Mesodermal cell (in vitro differentiated cells): ENCODE results near the gene IMMP2L.

Source experiments
- H3K27ac ChIP-seq: 2 replicates; pipeline ENCODE4 v1.7.0; 2013; ENCODE audit warnings: mild to moderate bottlenecking, low read depth, low read length, moderate library complexity; ENCODE audit not compliant: severe bottlenecking
- H3K36me3 ChIP-seq: 2 replicates; pipeline ENCODE4 v1.7.1; 2013; ENCODE audit warnings: mild to moderate bottlenecking, low read length, moderate library complexity; ENCODE audit not compliant: control insufficient read depth, insufficient read depth
- H3K4me1 ChIP-seq: one replicate; pipeline ENCODE4 v1.7.1; 2013; ENCODE audit warnings: mild to moderate bottlenecking, low read length; ENCODE audit not compliant: insufficient read depth, control insufficient read depth, poor library complexity, severe bottlenecking
- H3K4me3 ChIP-seq: 2 replicates; pipeline ENCODE4 v1.7.0; 2013; ENCODE audit warnings: low read length, control low read depth, mild to moderate bottlenecking; ENCODE audit not compliant: insufficient read depth, poor library complexity, severe bottlenecking; ENCODE audit errors: extremely low read depth
- H3K9me3 ChIP-seq: 2 replicates; pipeline ENCODE4 v1.7.1; 2013; ENCODE audit warnings: mild to moderate bottlenecking, low read length, moderate library complexity; ENCODE audit not compliant: control insufficient read depth
- WGBS, 2 experiments: methylation state at CpG; one replicate each; pipeline ENCODE4 v1.1.5; 2013; ENCODE audit warnings: missing lambda C conversion rate in 2 of 2; ENCODE audit not compliant: insufficient coverage in 2 of 2; 5-methylcytosine and 5-hydroxymethylcytosine counted together

IMMP2L gene

DNA sequence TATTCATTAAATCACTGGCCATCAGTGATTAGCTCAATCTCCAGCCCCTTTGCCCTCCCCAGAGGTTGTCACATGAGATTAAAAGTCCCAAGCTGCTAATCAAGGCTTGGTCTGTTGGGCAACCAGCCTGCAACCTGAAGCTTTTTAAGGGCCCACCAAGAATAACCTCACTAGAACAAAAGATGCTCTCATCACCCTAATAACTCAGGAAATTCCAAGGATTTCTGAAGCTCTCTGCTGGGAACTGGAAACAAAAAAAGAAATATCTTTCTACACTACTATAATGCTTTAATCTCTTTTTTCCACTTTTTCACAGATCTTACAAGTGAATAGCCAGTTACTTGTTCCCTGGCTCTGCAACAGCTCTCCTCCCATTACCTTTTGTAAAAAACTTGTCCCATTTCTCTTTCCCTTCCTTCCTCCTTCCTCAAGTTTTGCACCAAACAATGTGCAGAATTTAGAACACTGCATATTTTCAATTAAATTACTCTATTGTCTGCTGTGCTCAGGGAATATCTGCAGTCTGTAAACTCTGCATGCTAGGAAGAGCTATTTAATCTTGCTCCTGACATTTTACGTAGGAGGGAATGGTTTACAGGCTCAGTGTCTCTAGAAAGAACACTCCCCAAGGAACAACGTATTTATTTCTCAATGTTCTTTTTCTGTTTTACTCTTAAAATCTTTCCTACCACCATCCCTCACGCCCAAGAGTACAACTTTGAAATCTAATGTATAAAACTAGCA, 169.1 kb downstream of the IMMP2L start:
- H3K27ac ChIP-seq, result peak overlapping the region; percentile 88
- WGBS, 2 experiments, result 70% methylated on average over 2 of the region's 3 CpGs; no CpG with 5 or more reads in 1 of the 2 experiments

DNA sequence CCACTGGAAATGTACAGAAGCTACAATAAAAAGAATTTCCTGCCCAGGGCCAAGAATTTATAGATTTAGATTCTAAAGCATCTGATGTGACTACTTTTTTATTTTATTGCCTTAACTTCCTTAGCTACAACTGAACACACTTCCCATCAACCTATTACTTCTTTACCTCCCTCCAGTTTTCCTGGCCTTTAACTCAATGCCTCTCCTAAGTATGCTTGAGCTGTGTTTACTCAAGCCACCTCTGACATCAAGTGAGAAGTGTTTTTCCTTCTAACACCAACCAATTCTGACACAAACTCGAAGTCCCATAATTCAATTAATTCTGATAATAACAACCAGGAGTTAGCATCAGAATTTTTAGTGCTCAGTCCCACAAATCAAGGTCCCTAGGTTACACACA, 170.0 kb downstream of the IMMP2L start:
- Histone ChIP-seq H3K4me3 (no peak overlapping the region), H3K9me3 (no peaks in the 10 kb centered on the region), H3K36me3 (no peaks in the 10 kb centered on the region), H3K27ac (peak overlapping the region; percentile 88), H3K4me1 (peaks cover 6% of the 10 kb centered on the region)
- 80 to 86% methylated on average over 1 of the region's 1 CpG for WGBS, 2 experiments

More for the DNA sequence above, 169.1 kb downstream of the IMMP2L start:
- H3K36me3 ChIP-seq, result no peaks in the 10 kb centered on the region
- no peak overlapping the region for H3K4me3 ChIP-seq
- no peaks in the 10 kb centered on the region for H3K9me3 ChIP-seq
- peaks cover 6% of the 10 kb centered on the region for H3K4me1 ChIP-seq

DNA sequence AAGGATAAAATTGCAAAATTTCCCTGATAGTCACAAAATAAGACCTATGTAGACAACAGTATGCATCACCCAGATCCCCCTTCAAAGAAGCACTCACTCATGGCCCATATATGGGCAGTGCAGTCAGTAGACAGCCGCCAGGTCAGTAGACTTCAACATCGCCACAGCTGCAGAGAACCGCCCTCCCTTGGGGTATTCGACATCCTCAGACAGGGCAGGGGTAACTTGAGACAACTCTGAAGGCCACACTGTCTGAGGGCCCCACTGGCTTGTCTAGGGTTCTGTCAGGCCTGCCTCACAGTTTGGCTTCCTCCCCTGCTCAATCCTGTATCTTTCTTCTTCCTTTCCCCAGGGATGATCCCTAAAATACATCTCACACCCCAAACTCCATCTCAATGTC, 172.3 kb downstream of the IMMP2L start:
- H3K4me1 ChIP-seq, result peaks cover 6% of the 10 kb centered on the region
- no peak overlapping the region for H3K27ac ChIP-seq
- H3K9me3 ChIP-seq, result no peaks in the 10 kb centered on the region
- WGBS, 2 experiments, result 89 to 91% methylated on average over 4 of the region's 4 CpGs
- no peaks in the 10 kb centered on the region for H3K36me3 ChIP-seq
- H3K4me3 ChIP-seq, result no peak overlapping the region

DNA sequence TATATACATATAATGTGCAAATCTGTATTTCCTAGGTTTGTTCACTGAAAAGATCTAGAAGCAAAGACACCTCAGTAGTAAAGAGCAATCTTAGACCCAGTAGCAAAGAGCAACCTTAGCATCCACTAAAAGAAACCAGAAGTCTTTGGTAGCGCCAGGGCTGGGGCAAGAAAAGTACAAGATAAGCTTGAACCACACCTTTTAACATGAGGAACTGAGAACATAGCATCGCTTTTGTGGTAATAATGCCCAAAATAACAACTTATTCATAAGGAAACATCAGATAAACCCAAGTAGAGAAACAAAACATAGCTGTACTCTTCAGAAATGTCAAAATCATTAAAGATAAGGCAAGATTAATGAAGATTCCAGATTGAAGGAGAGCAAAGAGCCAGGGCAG, 173.4 kb downstream of the IMMP2L start:
- Histone ChIP-seq H3K27ac (no peak overlapping the region), H3K4me1 (peaks cover 6% of the 10 kb centered on the region), H3K4me3 (no peak overlapping the region), H3K36me3 (no peaks in the 10 kb centered on the region), H3K9me3 (no peaks in the 10 kb centered on the region)
- 75 to 83% methylated on average over 1 of the region's 2 CpGs for WGBS, 2 experiments

DNA sequence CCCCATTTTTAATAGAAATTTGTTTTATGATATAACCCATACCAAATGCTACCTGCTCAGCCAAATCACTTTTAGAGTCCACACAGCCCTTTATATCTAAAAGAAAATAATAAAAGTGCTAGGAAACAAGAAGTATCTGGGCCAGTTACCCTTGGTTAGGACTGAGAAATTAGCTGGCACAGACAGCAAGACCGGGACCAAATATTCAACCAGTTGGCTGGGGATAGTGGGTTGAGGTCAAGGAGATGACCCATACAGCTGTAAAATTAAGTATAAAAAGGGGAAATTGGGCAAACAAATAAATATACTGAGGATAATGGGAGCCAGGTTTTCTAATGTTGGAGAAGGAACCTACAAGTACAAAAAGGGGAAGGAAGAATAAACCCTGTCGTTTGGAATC, 174.3 kb downstream of the IMMP2L start:
- Histone ChIP-seq H3K36me3 (no peaks in the 10 kb centered on the region), H3K9me3 (no peaks in the 10 kb centered on the region), H3K27ac (no peak overlapping the region), H3K4me1 (peaks cover 6% of the 10 kb centered on the region), H3K4me3 (no peak overlapping the region)
- 93 to 100% methylated on average over 1 of the region's 2 CpGs for WGBS, 2 experiments

DNA sequence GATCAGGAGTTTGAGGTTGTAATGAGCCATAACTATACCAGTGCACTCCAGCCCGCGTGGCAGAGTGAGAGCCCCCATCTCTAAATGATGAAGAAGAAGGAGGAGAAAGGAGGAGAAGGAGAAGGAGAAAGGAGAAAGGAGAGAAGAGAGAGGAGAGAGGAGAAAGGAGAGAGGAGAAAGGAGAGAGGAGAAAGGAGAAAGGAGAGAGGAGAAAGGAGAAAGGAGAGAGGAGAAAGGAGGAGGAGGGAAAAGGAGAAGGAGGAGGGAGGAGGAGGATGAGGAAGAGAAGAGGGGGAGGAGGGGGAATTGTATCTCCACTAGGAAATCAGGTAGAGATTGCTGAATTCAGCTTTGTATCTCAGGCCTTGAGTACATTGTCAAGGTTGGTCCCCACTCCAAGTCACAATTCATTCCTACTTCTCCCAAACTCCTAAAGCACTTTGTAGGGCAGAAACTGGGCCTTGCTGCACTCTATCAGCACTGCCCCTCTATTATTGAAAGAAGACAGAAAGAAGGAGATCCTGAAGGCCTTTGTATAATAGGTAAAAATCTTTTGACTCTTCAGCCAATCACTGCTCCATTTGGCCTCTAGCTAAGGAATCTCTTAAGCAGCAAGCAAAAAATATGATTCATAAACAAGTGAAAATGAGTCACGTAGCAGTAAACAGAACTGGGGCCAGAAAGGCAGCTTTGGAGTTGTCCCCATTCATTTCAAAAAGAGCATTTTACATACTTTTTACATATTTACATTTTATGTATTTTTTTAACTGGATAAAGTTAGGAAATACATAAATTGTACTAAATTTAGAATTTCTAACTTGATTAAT, 178.0 kb downstream of the IMMP2L start:
- H3K27ac ChIP-seq, result no peak overlapping the region
- no peaks in the 10 kb centered on the region for H3K4me1 ChIP-seq
- 80 to 100% methylated on average over 2 of the region's 3 CpGs for WGBS, 2 experiments
- no peaks in the 10 kb centered on the region for H3K36me3 ChIP-seq
- no peaks in the 10 kb centered on the region for H3K9me3 ChIP-seq
- no peak overlapping the region for H3K4me3 ChIP-seq

DNA sequence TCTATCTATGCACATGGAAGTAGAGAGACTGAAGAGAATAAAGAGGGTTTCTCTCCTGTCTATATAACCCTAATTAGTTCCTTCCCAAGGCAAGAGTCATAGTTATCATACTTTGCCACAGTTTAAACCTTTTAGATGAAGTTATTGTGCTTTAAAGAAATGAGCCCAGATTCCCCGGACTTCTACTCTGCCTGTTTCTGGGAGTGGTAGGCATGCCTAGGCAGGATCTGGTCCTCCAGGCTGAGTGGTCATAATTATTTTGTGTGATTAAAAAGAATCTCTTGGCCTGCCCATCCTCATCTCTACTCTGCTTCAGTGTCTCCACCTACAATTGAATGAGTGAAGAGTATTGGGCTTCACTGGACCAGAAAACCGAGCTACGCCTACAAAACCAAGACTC, 179.2 kb downstream of the IMMP2L start:
- 100% methylated on average over 2 of the region's 3 CpGs for WGBS, 2 experiments
- no peak overlapping the region for H3K27ac ChIP-seq
- no peaks in the 10 kb centered on the region for H3K36me3 ChIP-seq
- no peaks in the 10 kb centered on the region for H3K4me1 ChIP-seq
- no peaks in the 10 kb centered on the region for H3K9me3 ChIP-seq
- H3K4me3 ChIP-seq, result no peak overlapping the region

DNA sequence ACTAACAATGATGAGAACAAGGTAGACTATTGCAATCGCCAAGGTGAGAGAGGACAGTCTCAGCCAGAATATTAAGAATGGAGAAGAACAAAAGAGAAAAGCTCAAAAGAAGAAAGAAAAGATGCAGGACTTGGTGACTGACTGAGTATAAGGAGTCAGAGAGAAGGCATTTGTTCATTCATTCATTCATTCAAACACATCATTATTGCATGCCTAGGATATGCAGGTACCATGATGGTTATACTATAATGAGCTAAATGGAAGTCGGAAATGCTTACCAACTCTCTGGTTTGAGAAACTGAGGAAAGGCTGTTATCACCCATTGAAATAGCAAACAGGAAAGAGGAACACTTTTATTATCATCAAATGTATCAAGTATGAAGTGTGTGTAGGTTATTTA, 180.7 kb downstream of the IMMP2L start:
- H3K9me3 ChIP-seq, result no peaks in the 10 kb centered on the region
- no peak overlapping the region for H3K27ac ChIP-seq
- no peaks in the 10 kb centered on the region for H3K36me3 ChIP-seq
- WGBS, 2 experiments, result 100% methylated on average over 1 of the region's 2 CpGs
- no peaks in the 10 kb centered on the region for H3K4me1 ChIP-seq
- H3K4me3 ChIP-seq, result no peak overlapping the region

DNA sequence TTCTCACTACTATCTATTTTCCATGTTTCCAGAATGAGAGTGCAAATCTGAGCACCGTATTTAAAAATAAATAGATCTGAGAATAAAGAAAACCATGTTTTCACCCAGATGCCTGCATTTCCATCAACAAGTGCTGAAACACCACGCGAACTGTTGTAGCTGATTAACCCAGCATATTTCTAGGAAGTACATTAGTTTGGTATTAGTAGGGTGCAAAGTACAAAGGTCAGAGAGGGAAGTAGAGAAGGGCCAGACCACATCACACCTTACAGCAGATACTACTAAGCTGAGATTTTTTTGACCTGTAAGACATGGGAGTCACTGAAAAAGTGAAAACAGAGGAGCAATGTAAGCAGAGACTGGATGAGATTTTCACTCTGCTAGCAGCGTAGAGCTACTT, 181.3 kb downstream of the IMMP2L start:
- Histone ChIP-seq H3K9me3 (no peaks in the 10 kb centered on the region), H3K4me3 (no peak overlapping the region), H3K4me1 (no peaks in the 10 kb centered on the region), H3K27ac (no peak overlapping the region), H3K36me3 (no peaks in the 10 kb centered on the region)
- 83 to 100% methylated on average over 1 of the region's 4 CpGs for WGBS, 2 experiments

DNA sequence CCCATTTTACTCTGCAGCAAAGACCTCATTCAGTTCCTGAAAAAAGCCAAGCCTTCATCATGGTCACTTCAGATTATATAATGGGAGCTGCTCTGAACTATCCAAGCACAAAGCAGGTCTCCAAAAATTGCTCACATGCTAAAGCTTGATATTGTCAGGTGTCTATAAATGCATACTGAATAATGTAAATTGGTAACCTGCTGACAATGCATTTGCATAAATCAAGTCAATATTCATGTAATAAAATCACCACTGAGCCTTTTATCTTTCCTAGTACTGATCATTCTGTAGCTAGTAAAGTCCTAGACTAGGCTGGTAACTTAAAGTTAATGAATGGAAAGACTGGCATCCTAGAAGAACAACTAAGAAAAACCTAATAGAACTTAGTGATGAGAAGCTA, 188.3 kb downstream of the IMMP2L start:
- Histone ChIP-seq H3K36me3 (no peaks in the 10 kb centered on the region), H3K9me3 (no peaks in the 10 kb centered on the region), H3K27ac (no peak overlapping the region), H3K4me3 (no peak overlapping the region), H3K4me1 (no peaks in the 10 kb centered on the region)

DNA sequence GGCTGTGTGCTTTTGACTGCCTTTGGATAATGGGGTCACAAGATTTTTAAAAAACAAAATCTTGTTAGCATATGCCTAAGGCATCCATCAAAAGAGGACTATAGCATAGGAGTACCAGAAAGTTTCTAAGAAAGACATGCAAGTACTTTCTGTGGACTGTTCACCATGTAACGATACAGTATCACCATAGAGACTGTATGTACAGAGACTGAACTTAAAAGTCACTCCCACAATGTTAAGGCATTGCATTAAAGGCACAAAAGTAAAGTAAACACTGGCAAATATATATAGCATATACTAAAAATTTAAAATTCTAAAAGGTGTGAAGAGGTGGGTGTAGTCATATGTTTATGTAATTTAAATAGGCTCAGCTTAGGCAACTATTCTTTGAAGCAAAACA, 190.9 kb downstream of the IMMP2L start:
- Histone ChIP-seq H3K4me1 (no peaks in the 10 kb centered on the region), H3K9me3 (no peaks in the 10 kb centered on the region), H3K4me3 (no peak overlapping the region), H3K27ac (no peak overlapping the region), H3K36me3 (no peaks in the 10 kb centered on the region)
- no CpG with 5 or more reads among the region's 1 CpG for WGBS, 2 experiments
